Parathyroid adenoma (tissue), 2 donors: Measurements from ENCODE around the gene CHST3.

Experiments
- H2AFZ ChIP-seq: fragments of 300-600 bp; sonication (generic); one replicate; pipeline ENCODE4 v1.7.0; 2017; ENCODE audit warnings: antibody characterized with exemption, mild to moderate bottlenecking
- H3K27ac ChIP-seq: fragments of 300-600 bp; sonication (generic); one replicate; pipeline ENCODE4 v1.7.0; 2017
- H3K27me3 ChIP-seq: fragments of 300-600 bp; sonication (generic); one replicate; pipeline ENCODE4 v1.7.0; 2017; ENCODE audit warnings: low read length; ENCODE audit not compliant: control insufficient read depth, insufficient read depth
- H3K36me3 ChIP-seq: fragments of 300-600 bp; sonication (generic); one replicate; pipeline ENCODE4 v1.7.0; 2017; ENCODE audit warnings: low read length; ENCODE audit not compliant: control insufficient read depth, insufficient read depth
- H3K4me1 ChIP-seq: fragments of 300-600 bp; sonication (generic); one replicate; pipeline ENCODE4 v1.7.0; 2017; ENCODE audit warnings: control low read depth
- H3K4me2 ChIP-seq: fragments of 300-600 bp; sonication (generic); one replicate; pipeline ENCODE4 v1.7.0; 2017; ENCODE audit warnings: low read length
- H3K4me3 ChIP-seq: fragments of 300-600 bp; sonication (generic); one replicate; pipeline ENCODE4 v1.7.0; 2017; ENCODE audit warnings: low read depth, low read length
- H3K79me2 ChIP-seq: fragments of 300-600 bp; sonication (generic); one replicate; pipeline ENCODE4 v1.7.0; 2017; ENCODE audit warnings: control low read depth
- H3K9ac ChIP-seq: fragments of 300-600 bp; sonication (generic); one replicate; pipeline ENCODE4 v1.7.0; 2017; ENCODE audit warnings: mild to moderate bottlenecking
- H3K9me3 ChIP-seq: fragments of 300-600 bp; sonication (generic); one replicate; pipeline ENCODE4 v1.7.0; 2017; ENCODE audit warnings: low read length; ENCODE audit not compliant: control insufficient read depth
- TF ChIP-seq, protein P1 (sequence below): fragments of 300-600 bp; sonication (generic); IDR thresholded peaks from one replicate; pipeline ENCODE4 v1.7.0; 2017; ENCODE audit warnings: antibody characterized with exemption, mild to moderate bottlenecking
- donor health status: primary hyperparathyroidism.

Gene CHST3

GRCh38 chr10:71927776-71928592 lies 36.2 kb upstream of the CHST3 start:
- Histone ChIP-seq H3K9ac (no peak overlapping the region), H3K4me1 (no peaks in the 10 kb centered on the region), H3K36me3 (no peaks in the 10 kb centered on the region), H3K27me3 (no peaks in the 10 kb centered on the region), H3K4me3 (no peak overlapping the region), H3K9me3 (no peaks in the 10 kb centered on the region), H3K79me2 (no peaks in the 10 kb centered on the region), H2AFZ (no peak overlapping the region), H3K4me2 (no peak overlapping the region), H3K27ac (no peak overlapping the region)
- TF ChIP-seq, protein P1, sequence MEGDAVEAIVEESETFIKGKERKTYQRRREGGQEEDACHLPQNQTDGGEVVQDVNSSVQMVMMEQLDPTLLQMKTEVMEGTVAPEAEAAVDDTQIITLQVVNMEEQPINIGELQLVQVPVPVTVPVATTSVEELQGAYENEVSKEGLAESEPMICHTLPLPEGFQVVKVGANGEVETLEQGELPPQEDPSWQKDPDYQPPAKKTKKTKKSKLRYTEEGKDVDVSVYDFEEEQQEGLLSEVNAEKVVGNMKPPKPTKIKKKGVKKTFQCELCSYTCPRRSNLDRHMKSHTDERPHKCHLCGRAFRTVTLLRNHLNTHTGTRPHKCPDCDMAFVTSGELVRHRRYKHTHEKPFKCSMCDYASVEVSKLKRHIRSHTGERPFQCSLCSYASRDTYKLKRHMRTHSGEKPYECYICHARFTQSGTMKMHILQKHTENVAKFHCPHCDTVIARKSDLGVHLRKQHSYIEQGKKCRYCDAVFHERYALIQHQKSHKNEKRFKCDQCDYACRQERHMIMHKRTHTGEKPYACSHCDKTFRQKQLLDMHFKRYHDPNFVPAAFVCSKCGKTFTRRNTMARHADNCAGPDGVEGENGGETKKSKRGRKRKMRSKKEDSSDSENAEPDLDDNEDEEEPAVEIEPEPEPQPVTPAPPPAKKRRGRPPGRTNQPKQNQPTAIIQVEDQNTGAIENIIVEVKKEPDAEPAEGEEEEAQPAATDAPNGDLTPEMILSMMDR, result no peak

- Histone ChIP-seq H3K4me3 (no peak overlapping the region), H3K79me2 (no peaks in the 10 kb centered on the region)
Measured at GRCh38 chr10:71931295-71931694, 32.9 kb upstream of the CHST3 start.

DNA sequence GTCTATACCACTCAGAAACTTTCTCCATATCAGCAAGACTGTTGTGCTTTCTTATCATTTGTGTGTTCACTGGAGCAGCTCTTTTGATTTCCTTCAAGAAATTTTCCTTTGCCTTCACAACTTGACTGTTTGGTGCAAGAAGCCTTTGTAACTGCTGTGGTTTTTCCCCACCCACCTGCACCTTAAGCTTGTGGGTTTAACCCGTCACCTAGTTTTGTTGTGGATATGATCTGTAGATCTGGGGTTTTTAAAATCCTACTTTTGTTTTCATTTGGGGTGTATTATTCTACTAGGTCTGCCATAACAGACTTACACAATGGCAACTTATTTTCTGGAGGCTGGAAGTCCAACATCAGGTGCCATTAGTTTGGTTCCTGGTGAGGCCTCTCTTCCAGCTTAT lies 30.5 kb upstream of the CHST3 start:
- TF ChIP-seq, protein P1, result no peak

More at GRCh38 chr10:71931295-71931694, 32.9 kb upstream of the CHST3 start:
- Histone ChIP-seq H3K9me3 (no peaks in the 10 kb centered on the region), H2AFZ (no peak overlapping the region), H3K4me2 (no peak overlapping the region), H3K9ac (no peak overlapping the region), H3K27ac (no peak overlapping the region), H3K4me1 (no peaks in the 10 kb centered on the region), H3K36me3 (no peaks in the 10 kb centered on the region), H3K27me3 (no peaks in the 10 kb centered on the region)
- TF ChIP-seq, protein P1, result no peak

DNA sequence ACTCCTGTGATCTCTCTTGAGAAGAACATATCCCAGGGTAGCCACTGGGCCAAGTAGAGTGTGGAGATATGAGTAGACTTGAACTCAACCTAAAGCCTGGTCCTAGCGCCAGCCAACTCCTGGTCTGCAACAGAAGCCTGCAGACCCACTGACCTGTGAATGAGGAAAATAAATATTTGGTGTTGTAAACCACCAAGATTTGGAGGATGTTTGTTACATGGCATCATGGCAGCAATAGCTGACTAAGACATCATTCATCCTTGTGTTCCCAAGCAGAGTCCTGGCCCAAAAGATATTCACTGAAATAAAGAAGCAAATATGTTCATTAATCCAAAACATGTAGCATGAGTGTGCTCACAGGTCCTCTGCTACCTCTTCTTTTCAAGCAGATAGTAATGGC lies 26.0 kb upstream of the CHST3 start:
- Histone ChIP-seq H3K27me3 (no peaks in the 10 kb centered on the region), H3K4me2 (no peak overlapping the region), H3K4me3 (no peak overlapping the region), H3K4me1 (no peaks in the 10 kb centered on the region), H3K27ac (no peak overlapping the region), H2AFZ (no peak overlapping the region), H3K79me2 (no peaks in the 10 kb centered on the region), H3K9me3 (no peaks in the 10 kb centered on the region), H3K36me3 (no peaks in the 10 kb centered on the region), H3K9ac (no peak overlapping the region)
- TF ChIP-seq, protein P1, result no peak

More for the DNA sequence above, 30.5 kb upstream of the CHST3 start:
- no peak overlapping the region for H3K4me3 ChIP-seq
- no peak overlapping the region for H3K9ac ChIP-seq
- H3K27ac ChIP-seq, result no peak overlapping the region
- no peaks in the 10 kb centered on the region for H3K36me3 ChIP-seq
- no peaks in the 10 kb centered on the region for H3K27me3 ChIP-seq
- H3K4me2 ChIP-seq, result no peak overlapping the region
- H3K79me2 ChIP-seq, result no peaks in the 10 kb centered on the region
- H2AFZ ChIP-seq, result no peak overlapping the region
- H3K9me3 ChIP-seq, result no peaks in the 10 kb centered on the region
- H3K4me1 ChIP-seq, result no peaks in the 10 kb centered on the region

DNA sequence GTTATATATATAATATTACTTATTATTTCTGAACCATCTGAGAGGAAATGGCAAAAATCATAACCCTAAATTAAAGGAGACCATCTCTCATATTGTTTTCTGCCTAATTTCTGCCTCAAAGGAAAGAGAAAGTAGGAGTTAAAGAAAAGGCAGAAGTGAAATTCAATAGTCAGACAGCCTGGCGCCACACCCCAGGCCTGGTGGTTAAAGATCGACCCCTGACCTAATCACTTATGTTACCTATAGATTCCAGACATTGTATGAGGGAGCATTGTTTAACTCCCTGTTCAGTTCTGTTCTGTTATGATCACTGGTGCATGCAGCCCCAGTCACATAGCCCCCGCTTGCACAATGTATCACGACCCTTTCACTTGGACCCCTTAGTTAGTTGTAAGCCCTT lies 24.9 kb upstream of the CHST3 start:
- Histone ChIP-seq H3K4me3 (no peak overlapping the region), H2AFZ (no peak overlapping the region), H3K4me2 (no peak overlapping the region), H3K9ac (no peak overlapping the region), H3K9me3 (no peaks in the 10 kb centered on the region), H3K27ac (no peak overlapping the region), H3K27me3 (no peaks in the 10 kb centered on the region), H3K79me2 (no peaks in the 10 kb centered on the region), H3K4me1 (no peaks in the 10 kb centered on the region), H3K36me3 (no peaks in the 10 kb centered on the region)
- TF ChIP-seq, protein P1, result no peak
